Mesenchymal stem cell (in vitro differentiated cells and primary cell): ENCODE data around the gene GTF3C1.

ENCODE experiments used
- DNase-seq: peaks from one replicate; pipeline ENCODE4 v3.0.0-alpha.2; 2013
- H2AFZ ChIP-seq: one replicate; pipeline ENCODE4 v1.6.1; 2013; ENCODE audit warnings: low read depth, mild to moderate bottlenecking, control low read depth, inconsistent platforms, low read length, moderate library complexity
- H2AK5ac ChIP-seq: 2 replicates; pipeline ENCODE4 v1.6.1; 2013; ENCODE audit warnings: low read length, moderate library complexity, mild to moderate bottlenecking, inconsistent platforms; ENCODE audit not compliant: severe bottlenecking
- H2BK120ac ChIP-seq: one replicate; pipeline ENCODE4 v1.6.1; 2013; ENCODE audit warnings: low read depth, mild to moderate bottlenecking, inconsistent platforms, low read length, moderate library complexity
- H2BK12ac ChIP-seq, 2 experiments: one replicate each; pipeline ENCODE4 v1.6.1; 2013; ENCODE audit warnings: inconsistent platforms in 2 of 2, low read length in 2 of 2, mild to moderate bottlenecking in 2 of 2, moderate library complexity in 2 of 2, control low read depth in 1 of 2
- H2BK15ac ChIP-seq: one replicate; pipeline ENCODE4 v1.6.1; 2013; ENCODE audit warnings: mild to moderate bottlenecking, low read depth, inconsistent platforms; ENCODE audit not compliant: poor library complexity, severe bottlenecking
- H2BK5ac ChIP-seq: 2 replicates; pipeline ENCODE4 v1.6.1; 2013; ENCODE audit warnings: low read depth, mild to moderate bottlenecking, low read length, control low read depth, inconsistent platforms; ENCODE audit not compliant: poor library complexity, severe bottlenecking
- H3K14ac ChIP-seq, 2 experiments: one replicate each; pipeline ENCODE4 v1.6.1; 2013; ENCODE audit warnings: inconsistent platforms in 2 of 2, low read length in 2 of 2, control low read depth in 1 of 2, mild to moderate bottlenecking in 1 of 2, moderate library complexity in 1 of 2
- H3K18ac ChIP-seq, 2 experiments: one replicate each; pipeline ENCODE4 v1.6.1; 2013; ENCODE audit warnings: inconsistent platforms in 2 of 2, low read length in 2 of 2, control low read depth in 1 of 2, low read depth in 1 of 2, mild to moderate bottlenecking in 1 of 2
- H3K23ac ChIP-seq, 2 experiments: one replicate each; pipeline ENCODE4 v1.6.1; 2013; ENCODE audit warnings: inconsistent platforms in 2 of 2, low read length in 2 of 2, mild to moderate bottlenecking in 2 of 2, moderate library complexity in 2 of 2, control low read depth in 1 of 2
- H3K27ac ChIP-seq: 2 replicates; pipeline ENCODE4 v1.5.1; 2013; ENCODE audit warnings: mild to moderate bottlenecking, moderate library complexity, low read length, control low read depth, inconsistent platforms; ENCODE audit not compliant: poor library complexity, severe bottlenecking
- H3K27me3 ChIP-seq, 2 experiments: 2 replicates each; pipeline versions ENCODE4 v1.6.1 to v1.7.0; 2013; ENCODE audit warnings: low read length in 2 of 2, mild to moderate bottlenecking in 2 of 2, moderate library complexity in 2 of 2, control low read depth in 1 of 2, inconsistent platforms in 1 of 2; ENCODE audit not compliant: control insufficient read depth in 1 of 2, insufficient read depth in 1 of 2
- H3K36me3 ChIP-seq, 2 experiments: 2 replicates each; pipeline versions ENCODE4 v1.6.1 to v1.7.0; 2013; ENCODE audit warnings: low read length in 2 of 2, control low read depth in 1 of 2, inconsistent platforms in 1 of 2, low read depth in 1 of 2, mild to moderate bottlenecking in 1 of 2; ENCODE audit not compliant: insufficient read depth in 2 of 2, control insufficient read depth in 1 of 2
- H3K4ac ChIP-seq, 2 experiments: one replicate each; pipeline ENCODE4 v1.6.1; 2013; ENCODE audit warnings: inconsistent platforms in 2 of 2, low read length in 2 of 2, mild to moderate bottlenecking in 2 of 2, moderate library complexity in 2 of 2, control low read depth in 1 of 2, low read depth in 1 of 2
- H3K4me1 ChIP-seq: 2 replicates; pipeline ENCODE4 v1.6.1; 2013; ENCODE audit warnings: low read depth, low read length, control low read depth; ENCODE audit not compliant: control insufficient read depth, insufficient read depth
- H3K4me2 ChIP-seq: 2 replicates; pipeline ENCODE4 v1.6.1; 2013; ENCODE audit warnings: low read length, mild to moderate bottlenecking, inconsistent platforms; ENCODE audit not compliant: poor library complexity, severe bottlenecking
- H3K4me3 ChIP-seq, 2 experiments: 2 replicates each; pipeline versions ENCODE4 v1.5.1 to v1.7.0; 2013; ENCODE audit warnings: low read length in 2 of 2, mild to moderate bottlenecking in 2 of 2, control low read depth in 1 of 2, low read depth in 1 of 2; ENCODE audit not compliant: insufficient read depth in 1 of 2
- H3K79me1 ChIP-seq: replicated peaks from 2 replicates; pipeline ENCODE4 v1.6.1; 2013; ENCODE audit warnings: mild to moderate bottlenecking, control low read depth, low read length, inconsistent platforms; ENCODE audit not compliant: poor library complexity, severe bottlenecking
- H3K9ac ChIP-seq: 2 replicates; pipeline ENCODE4 v1.7.0; 2013; ENCODE audit warnings: mild to moderate bottlenecking, low read length, moderate library complexity
- H3K9me3 ChIP-seq: 2 replicates; pipeline ENCODE4 v1.7.0; 2013; ENCODE audit warnings: mild to moderate bottlenecking, low read length; ENCODE audit not compliant: control insufficient read depth
- H4K8ac ChIP-seq: one replicate; pipeline ENCODE4 v1.6.1; 2013; ENCODE audit warnings: inconsistent platforms, mild to moderate bottlenecking, low read length, moderate library complexity
- H4K91ac ChIP-seq: one replicate; pipeline ENCODE4 v1.6.1; 2013; ENCODE audit warnings: mild to moderate bottlenecking, low read length, inconsistent platforms
- WGBS: methylation state at CpG from one replicate; pipeline ENCODE4 v1.1.7; 2013; ENCODE audit warnings: mixed read lengths; 5-methylcytosine and 5-hydroxymethylcytosine counted together

GTF3C1 gene

DNA sequence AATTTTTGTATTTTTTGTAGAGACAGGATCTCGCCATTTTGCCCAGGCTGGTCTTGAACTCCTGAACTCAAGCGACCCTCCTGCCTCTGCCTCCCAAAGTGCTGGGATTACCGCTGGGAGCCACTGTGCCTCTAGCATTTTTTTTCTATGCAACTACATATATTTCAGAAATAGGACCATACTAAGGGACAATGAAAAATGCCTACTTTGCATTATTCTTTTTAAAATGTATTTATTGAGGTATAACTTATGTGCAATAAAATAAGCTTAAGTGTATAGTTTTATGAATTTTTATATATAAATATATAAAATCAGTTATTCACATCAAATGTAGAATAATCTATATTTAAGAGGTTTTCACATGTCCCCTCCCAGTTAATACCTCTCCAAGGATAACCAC is 38.3 kb upstream of the GTF3C1 start:
- Histone ChIP-seq H4K8ac (no peak overlapping the region), H2BK120ac (no peak overlapping the region), H3K23ac (no peak overlapping the region), H2BK5ac (no peak overlapping the region), H2AK5ac (no peak overlapping the region), H3K14ac (no peak overlapping the region), H3K9ac (no peak overlapping the region), H2AFZ (no peak overlapping the region), H3K4ac (no peak overlapping the region), H3K27ac (no peak overlapping the region), H2BK12ac (no peak overlapping the region), H3K4me3 (no peak overlapping the region), H3K27me3 (no peaks in the 10 kb centered on the region), H4K91ac (no peak overlapping the region), H3K18ac (no peak overlapping the region), H3K4me2 (no peak overlapping the region), H3K9me3 (peaks cover 11% of the 10 kb centered on the region), H2BK15ac (no peak overlapping the region), H3K79me1 (peaks cover 11% of the 10 kb centered on the region), H3K4me1 (no peaks in the 10 kb centered on the region), H3K36me3 (peaks cover 3 to 14% of the 10 kb centered on the region in 2 experiments)
- DNase-seq: no peak
- 95% methylated on average over 2 of the region's 3 CpGs for WGBS

DNA sequence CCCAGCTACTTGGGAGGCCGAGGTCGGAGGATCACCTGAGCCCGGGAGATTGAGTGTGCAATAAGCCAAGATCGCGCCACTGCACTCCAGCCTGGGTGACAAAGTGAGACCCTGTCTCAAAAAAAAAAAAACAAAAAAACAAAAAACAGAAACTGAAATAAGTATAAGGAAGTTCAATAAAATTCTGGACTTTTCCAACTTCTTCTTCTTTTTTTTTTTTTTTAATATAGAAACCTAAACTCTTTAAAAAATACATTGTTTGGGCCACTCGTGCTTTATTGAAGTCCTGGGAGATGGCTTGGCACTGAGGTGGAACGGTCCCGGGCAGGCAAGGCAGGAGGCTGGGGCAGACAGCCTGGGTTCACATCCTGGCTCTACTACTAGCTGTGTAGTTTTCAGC is 37.0 kb upstream of the GTF3C1 start:
- Histone ChIP-seq H3K9ac (no peak overlapping the region), H3K27me3 (no peaks in the 10 kb centered on the region), H2BK120ac (no peak overlapping the region), H3K4me2 (no peak overlapping the region), H3K18ac (no peak overlapping the region), H2BK5ac (no peak overlapping the region), H3K36me3 (peaks cover 3 to 24% of the 10 kb centered on the region in 2 experiments), H4K91ac (no peak overlapping the region), H3K4me3 (no peak overlapping the region), H2AFZ (no peak overlapping the region), H2BK15ac (no peak overlapping the region), H2AK5ac (no peak overlapping the region), H3K14ac (no peak overlapping the region), H3K9me3 (peaks cover 11% of the 10 kb centered on the region), H2BK12ac (no peak overlapping the region), H3K79me1 (peaks cover 11% of the 10 kb centered on the region), H3K4ac (no peak overlapping the region), H3K4me1 (no peaks in the 10 kb centered on the region), H3K23ac (no peak overlapping the region), H3K27ac (no peak overlapping the region), H4K8ac (no peak overlapping the region)
- 94% methylated on average over 6 of the region's 8 CpGs for WGBS
- no peak for DNase-seq

- Histone ChIP-seq H3K9ac (no peak overlapping the region), H3K4me2 (no peak overlapping the region), H3K4ac (no peak overlapping the region), H3K4me3 (no peak overlapping the region), H3K36me3 (peaks cover 3 to 25% of the 10 kb centered on the region in 2 experiments), H3K23ac (no peak overlapping the region), H2BK12ac (no peak overlapping the region), H3K9me3 (peaks cover 11% of the 10 kb centered on the region), H2AK5ac (no peak overlapping the region), H3K14ac (no peak overlapping the region), H3K4me1 (no peaks in the 10 kb centered on the region), H2BK120ac (no peak overlapping the region), H2BK5ac (no peak overlapping the region), H2AFZ (no peak overlapping the region), H4K91ac (no peak overlapping the region), H3K18ac (no peak overlapping the region), H3K79me1 (peaks cover 13% of the 10 kb centered on the region), H4K8ac (no peak overlapping the region), H3K27me3 (no peaks in the 10 kb centered on the region), H3K27ac (no peak overlapping the region), H2BK15ac (no peak overlapping the region)
- DNase-seq: no peak
- whole genome bisulfite sequencing: 96% methylated on average over 5 of the region's 5 CpGs
Observed at GRCh38 chr16:27585200-27585599, 35.5 kb upstream of the GTF3C1 start.

GRCh38 chr16:27583634-27584033 is 33.9 kb upstream of the GTF3C1 start:
- no peak overlapping the region for H2BK120ac ChIP-seq
- no peak overlapping the region for H3K23ac ChIP-seq
- H4K91ac ChIP-seq: no peak overlapping the region
- H3K36me3 ChIP-seq: peaks cover 3 to 25% of the 10 kb centered on the region in 2 experiments
- H2BK15ac ChIP-seq: no peak overlapping the region
- peaks cover 6% of the 10 kb centered on the region for H3K9me3 ChIP-seq
- 94% methylated on average over 1 of the region's 1 CpG for WGBS
- DNase-seq: no peak
- no peak overlapping the region for H4K8ac ChIP-seq
- H3K4ac ChIP-seq: no peak overlapping the region
- H3K18ac ChIP-seq: no peak overlapping the region
- no peak overlapping the region for H2BK5ac ChIP-seq
- no peak overlapping the region for H3K27ac ChIP-seq
- no peak overlapping the region for H3K4me3 ChIP-seq
- no peak overlapping the region for H2AFZ ChIP-seq
- H3K4me1 ChIP-seq: peaks cover 11% of the 10 kb centered on the region
- H2AK5ac ChIP-seq: no peak overlapping the region
- no peak overlapping the region for H3K4me2 ChIP-seq
- no peak overlapping the region for H3K9ac ChIP-seq
- H3K27me3 ChIP-seq: no peaks in the 10 kb centered on the region
- H2BK12ac ChIP-seq: no peak overlapping the region
- peaks cover 12% of the 10 kb centered on the region for H3K79me1 ChIP-seq
- no peak overlapping the region for H3K14ac ChIP-seq
